Medulla oblongata (tissue), 1 donor: ENCODE data around the gene PIGR.

ENCODE experiments used
- DNase-seq: peaks from one replicate; pipeline ENCODE4 v3.0.0-alpha.2; 2015; ENCODE audit errors: extremely low spot score

PIGR gene, protein sequence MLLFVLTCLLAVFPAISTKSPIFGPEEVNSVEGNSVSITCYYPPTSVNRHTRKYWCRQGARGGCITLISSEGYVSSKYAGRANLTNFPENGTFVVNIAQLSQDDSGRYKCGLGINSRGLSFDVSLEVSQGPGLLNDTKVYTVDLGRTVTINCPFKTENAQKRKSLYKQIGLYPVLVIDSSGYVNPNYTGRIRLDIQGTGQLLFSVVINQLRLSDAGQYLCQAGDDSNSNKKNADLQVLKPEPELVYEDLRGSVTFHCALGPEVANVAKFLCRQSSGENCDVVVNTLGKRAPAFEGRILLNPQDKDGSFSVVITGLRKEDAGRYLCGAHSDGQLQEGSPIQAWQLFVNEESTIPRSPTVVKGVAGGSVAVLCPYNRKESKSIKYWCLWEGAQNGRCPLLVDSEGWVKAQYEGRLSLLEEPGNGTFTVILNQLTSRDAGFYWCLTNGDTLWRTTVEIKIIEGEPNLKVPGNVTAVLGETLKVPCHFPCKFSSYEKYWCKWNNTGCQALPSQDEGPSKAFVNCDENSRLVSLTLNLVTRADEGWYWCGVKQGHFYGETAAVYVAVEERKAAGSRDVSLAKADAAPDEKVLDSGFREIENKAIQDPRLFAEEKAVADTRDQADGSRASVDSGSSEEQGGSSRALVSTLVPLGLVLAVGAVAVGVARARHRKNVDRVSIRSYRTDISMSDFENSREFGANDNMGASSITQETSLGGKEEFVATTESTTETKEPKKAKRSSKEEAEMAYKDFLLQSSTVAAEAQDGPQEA

GRCh38 chr1:206946261-206946660 lies at the start of gene PIGR:
Gene PIGR, minus strand, starts transcription at chr1:206946466. Its CDS starts 5,935 bp downstream, at chr1:206940531.
- DNase-seq = no peak

- DNase-seq = no peak
Measured at GRCh38 chr1:206992790-206993189, 46.5 kb upstream of the PIGR start.

DNA sequence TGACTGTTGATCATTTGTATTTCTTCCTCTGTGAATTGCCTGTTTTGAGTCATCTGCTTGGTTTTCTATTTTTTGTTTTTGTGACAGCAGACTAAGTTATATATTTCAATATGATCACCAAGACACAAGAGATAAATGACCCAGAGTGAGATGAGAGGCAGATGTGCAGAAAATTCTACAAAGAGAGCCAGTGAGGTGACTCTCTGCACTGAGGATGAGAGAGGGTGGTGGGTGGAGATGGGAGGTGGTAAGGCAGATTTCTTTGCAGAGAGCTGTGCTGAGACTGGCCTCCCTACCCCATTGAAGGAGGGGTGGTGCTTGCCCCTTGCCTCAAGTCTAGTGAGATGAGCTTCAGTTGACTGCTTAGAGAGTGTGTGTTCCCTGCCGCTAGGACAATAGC lies 41.6 kb upstream of the PIGR start:
- DNase-seq = no peak

GRCh38 chr1:206986885-206987284 lies 40.6 kb upstream of the PIGR start:
- no peak for DNase-seq

DNA sequence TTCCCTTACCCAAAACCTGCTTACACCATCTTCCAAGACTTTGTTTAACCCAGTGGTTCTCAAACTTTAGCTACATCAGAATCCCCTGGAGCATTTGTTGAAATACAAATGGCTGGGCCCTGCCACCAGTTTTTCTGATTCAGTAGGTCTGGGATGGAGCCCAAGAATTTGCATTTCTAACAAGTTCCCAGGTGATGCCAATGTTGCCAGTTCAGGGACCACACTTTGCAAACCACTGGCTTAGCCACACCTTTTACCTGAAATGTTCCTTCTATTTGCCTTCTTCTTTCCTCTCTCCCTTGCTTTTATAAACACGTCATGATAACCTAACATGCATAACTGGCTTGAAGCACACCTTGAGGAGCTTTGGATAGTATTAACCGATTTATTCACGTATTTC lies 40.1 kb upstream of the PIGR start:
- DNase-seq = no peak

- DNase-seq = no peak
Measured at GRCh38 chr1:206985162-206985749, 39.0 kb upstream of the PIGR start.

- peak; percentile 84 for DNase-seq
Measured at GRCh38 chr1:206982216-206982615, 36.0 kb upstream of the PIGR start.

DNA sequence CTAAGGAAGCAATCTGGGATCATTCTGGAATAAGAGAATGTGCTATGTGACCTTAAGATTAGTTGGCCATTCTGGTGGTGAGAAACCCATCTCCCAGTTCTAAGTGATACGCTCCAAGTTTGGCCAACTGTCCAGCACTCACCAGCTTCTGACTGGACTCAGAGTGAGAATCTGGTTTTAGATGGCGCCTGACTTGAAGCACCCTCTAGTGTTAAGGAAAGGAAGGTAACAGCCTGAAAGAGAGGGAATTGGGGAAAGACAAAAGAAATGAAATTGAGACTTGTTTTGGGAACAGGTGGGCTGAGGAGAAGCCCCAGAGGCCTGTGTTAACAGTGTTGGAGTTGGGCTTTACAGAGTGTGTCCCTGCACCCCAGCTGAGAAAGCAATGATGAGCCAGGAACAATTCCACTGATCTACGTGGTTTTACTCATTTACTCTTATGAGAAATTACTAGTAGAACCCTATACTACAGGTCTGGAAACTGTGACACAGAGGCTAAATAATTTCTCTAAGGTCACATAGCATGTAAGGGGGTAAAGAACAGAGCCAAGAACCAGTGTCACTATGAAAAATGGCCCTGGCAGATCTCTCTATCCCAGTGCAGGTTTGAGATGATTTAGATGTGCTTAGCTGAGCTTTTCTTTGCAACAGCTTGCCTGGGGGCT lies 33.2 kb upstream of the PIGR start:
- DNase-seq = peak; percentile 38

DNA sequence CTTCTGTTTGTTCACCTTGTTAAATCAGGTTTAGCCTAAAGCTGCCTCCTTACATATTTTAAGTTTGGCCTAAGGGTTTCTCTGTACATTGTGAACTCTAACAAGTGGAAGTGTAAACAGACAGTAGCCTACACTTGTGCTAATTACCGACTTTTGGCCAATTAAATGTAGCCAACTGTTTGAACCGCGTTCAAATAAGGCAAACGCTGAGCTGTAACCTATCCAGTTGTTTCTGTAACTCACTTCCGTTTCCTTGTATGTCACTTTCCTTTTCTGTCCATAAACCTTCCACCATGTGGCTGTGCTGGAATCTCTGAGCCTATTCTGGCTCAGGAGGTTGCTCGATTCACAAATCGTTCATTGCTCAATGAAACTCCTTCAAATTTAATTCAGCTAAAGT lies 32.0 kb upstream of the PIGR start:
- DNase-seq = no peak

DNA sequence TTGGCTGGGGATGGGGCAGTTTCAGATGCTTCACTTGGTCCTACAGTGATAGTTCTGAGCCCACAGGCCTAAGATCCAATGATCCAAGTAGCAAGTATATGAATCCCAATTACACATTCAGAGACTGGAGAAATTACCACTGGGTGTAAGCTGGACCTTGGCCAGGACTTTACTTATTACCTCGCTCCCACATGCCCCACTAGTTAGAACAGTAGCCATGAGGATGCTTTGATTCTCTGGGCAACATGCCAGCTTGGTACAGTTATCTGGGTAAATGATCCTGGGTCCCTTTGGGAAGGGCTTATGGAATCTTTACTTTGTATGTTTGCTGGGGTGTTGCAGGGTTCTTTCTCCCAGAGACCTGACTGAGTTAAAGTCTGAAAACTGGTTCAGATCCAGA lies 29.0 kb upstream of the PIGR start:
- DNase-seq = no peak

GRCh38 chr1:206974140-206974539 lies 27.9 kb upstream of the PIGR start:
- no peak for DNase-seq

DNA sequence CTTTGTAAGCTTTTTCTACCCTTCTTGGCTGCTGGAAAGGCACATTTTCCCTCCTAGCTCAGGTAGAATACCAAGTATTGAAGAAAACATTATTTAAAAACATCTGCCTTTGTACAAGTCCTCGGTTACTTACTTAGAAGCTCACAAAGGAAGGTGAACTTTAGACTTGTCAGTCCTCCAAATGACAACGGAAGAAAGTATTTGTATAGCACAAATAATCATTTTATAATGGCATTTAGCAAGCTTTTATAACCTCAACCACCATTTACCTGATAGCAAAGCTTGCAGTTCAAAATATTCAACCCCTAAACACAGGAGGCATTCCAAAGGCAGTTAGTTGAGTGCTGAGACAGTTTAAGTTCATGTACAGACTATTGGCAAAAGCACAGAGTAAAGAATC lies 26.5 kb upstream of the PIGR start:
- no peak for DNase-seq

DNA sequence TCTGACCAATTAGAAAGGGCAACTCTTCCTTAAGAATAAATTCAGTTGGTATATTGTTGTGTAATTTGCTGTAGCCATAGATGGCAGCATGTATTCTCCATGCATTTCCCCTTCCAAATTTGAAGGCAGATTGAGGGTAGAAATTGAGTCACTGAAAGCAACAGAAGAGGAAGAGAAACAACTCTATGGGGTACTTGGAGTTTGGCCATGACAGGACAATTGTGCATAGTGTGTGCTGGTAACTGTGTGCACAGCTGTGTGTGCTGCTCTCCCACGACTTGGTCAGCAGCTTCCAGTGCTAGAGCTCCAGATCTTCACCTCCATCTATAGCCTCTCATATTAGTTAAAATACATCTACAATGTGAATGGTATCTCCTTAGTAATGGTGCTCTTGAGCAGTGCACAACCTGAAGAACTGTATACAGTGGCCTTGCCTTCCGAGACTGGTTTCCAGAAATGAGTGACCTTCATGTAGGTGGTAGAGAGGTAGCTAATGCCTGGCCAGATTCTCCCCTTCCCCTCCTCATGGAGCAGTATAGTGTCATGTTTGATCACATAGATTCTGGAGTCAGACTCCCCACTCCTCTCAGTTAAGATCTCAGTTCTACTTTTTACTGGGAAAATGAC lies 24.9 kb upstream of the PIGR start:
- peak; percentile 53 for DNase-seq

DNA sequence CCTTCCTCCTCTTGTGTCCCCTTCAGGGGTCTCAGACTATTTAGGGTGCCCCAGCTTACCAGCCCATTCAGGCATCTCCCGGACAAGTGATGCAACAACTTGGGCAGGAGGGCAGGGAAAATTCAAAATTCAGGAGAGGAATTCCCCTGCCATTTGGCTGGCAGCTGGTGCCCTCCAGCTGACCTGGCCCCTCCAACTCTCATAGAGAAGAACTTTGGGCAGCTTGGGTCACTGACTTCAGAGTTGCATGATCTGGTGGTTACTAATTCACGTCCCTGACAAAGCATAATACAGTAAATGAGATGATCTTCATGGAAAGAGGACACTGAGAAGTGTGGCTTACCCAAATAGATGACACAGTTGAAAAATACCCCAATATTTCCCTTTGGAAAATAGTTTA lies 24.2 kb upstream of the PIGR start, which contains the start of gene FCAMR:
Gene FCAMR, minus strand, starts transcription at position 15 of the 400 bp plus-strand sequence. CDS start 335 bp downstream, outside the sequence.
- no peak for DNase-seq

DNA sequence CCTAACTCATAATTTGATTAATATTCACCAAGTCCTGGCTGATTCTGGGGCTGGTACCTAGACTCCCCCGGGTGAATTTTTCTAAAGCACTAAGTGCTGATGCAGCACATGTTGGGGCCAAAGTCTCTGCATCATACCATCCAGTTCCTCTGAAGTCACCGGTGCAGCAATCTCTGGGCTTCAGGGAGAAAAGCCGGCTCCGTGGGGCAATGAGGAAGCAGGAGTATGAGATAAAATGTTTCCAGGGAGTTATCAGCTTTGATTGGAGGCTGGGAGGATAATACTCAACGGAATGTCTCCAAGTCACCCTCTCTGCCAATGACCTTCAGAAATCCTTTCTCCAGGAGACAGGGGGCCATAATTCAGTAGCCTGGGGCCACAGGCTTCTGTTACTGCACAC lies 22.8 kb upstream of the PIGR start:
- DNase-seq = no peak

DNA sequence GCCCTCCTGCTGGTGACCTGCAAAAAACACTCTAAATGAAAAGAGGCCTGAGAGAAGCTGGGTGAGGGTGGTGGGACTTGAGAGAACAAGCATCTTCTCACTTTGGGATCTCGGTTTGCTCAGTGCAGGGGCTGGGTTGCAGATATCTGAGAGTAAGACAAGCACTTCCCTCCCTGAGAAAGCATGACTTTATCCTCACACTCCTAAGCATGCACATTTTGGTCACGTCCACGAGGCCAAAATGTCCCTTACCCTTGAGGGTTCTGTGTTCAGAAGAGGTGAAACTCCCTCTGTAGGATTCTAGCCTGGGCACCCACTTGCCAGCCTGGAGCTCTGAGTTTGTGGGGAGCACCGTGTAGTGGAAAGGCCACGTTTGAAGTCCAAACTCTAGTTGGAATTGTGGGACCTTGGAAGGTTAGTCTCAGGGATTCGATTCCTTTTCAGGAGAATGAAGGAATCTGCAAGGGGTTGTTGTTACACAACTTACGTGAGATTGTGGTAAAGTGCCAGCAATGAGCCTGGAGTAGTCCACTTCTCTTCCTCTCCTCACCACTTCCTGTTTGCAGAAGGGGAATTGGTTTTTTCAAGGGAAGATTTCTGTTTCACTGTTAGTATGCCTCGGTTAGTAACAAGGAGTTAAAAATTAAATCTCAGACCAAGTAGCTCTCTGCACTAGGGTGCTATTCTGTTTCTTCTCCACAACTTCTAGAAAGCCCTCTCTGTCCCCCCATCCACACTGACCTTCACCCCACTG lies 21.0 kb upstream of the PIGR start:
- DNase-seq = peak; percentile 79

DNA sequence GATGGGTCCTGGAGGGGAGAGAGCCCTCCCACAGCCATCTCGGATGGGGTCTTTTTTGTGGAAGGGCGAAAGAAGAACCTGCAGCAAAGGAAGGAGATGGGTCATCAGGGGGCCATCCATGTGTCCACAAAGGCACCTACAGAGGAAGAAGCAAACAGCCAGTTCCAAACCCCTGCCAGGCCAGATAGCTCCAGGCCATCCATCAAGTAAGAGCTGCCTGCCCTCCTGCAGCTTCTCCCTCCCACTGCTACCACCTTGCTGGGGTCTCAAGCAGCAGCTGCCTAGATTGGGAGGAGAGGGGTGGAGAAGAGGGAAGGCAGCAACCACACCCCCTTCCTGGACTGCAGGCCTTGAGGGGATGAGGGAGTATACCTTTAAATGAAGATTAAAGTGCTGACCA lies 19.5 kb upstream of the PIGR start:
- no peak for DNase-seq

- DNase-seq = no peak
Measured at GRCh38 chr1:206963740-206964139, 17.5 kb upstream of the PIGR start.

GRCh38 chr1:206963119-206963712 lies 16.9 kb upstream of the PIGR start:
- no peak for DNase-seq

- peak; percentile 30 for DNase-seq
Measured at GRCh38 chr1:206962272-206962671, 16.0 kb upstream of the PIGR start.
